ENCODE data around the gene F7. TPM values are rescaled to one million over a fixed set of nuclear protein-coding genes. Genes with fewer than 3 reads are reported as not detected.
"Not testable (repeated sequence)": the region's sequence is repeated elsewhere in the genome, so short reads cannot be mapped to it uniquely, and the experiment has no call there.

The F7 gene
- total and polyA plus RNA-seq, 9 of the 15 experiments (the other 6 are each of a cell fraction or from before 2014, with no cell fraction given): not detected

GRCh38 chr13:113106711-113107351, 1.2 kb downstream of the F7 start:
- FAIRE-seq: no peak
- no peak overlapping the region for H3K4me3 ChIP-seq
- H3K27ac ChIP-seq (ENCODE audit: extremely low read depth, low read depth, low read length): no peak overlapping the region
- H3K9me1 ChIP-seq (ENCODE audit: control insufficient read depth, insufficient read depth, low read length): no peaks in the 10 kb centered on the region
- no peak overlapping the region for H2AFZ ChIP-seq (ENCODE audit: low read depth, low read length)
- no peaks in the 10 kb centered on the region for H3K36me3 ChIP-seq (ENCODE audit: control insufficient read depth, insufficient read depth, low read length)
- H3K4me1 ChIP-seq (replicated peaks in 1 of 2; ENCODE audit: control insufficient read depth in 2 of 2, insufficient read depth in 2 of 2, low read length in 2 of 2): peaks cover 0 to 10% of the 10 kb centered on the region in 2 experiments; a peak in 2 of 5 replicates
- ChIA-PET CTCF (ENCODE audit: low intra/inter-chr PET ratio) (no interaction called here), POLR2A (no interaction called here)
- BruUV-seq (replicated peaks): no TSS peak
- intact Hi-C loops (cut with micrococcal nuclease): no loop called here
- ATAC-seq: no peak
- peaks cover 3 to 26% of the 10 kb centered on the region in 2 experiments; a peak in 3 of 5 replicates for H3K27me3 ChIP-seq (ENCODE audit: control insufficient read depth in 2 of 2, insufficient read depth in 2 of 2, low read length in 2 of 2)
- TF ChIP-seq EGR1 (conservative IDR thresholded peaks at IDR 0.05) (0 out of 2 replicates have a peak, but pooled peaks have one; percentile 22), NFIC (IDR thresholded peaks at IDR 0.05) (peak; percentile 28; the same call in 1 of the 2 replicates), BDP1 (IDR thresholded peaks at IDR 0.05; ENCODE audit: insufficient read depth, insufficient read length) (no peak), CHD1 (IDR thresholded peaks at IDR 0.05; ENCODE audit: low read length) (no peak)
- 0% methylated on average over 4 of the region's 25 CpGs for WGBS (ENCODE audit: insufficient coverage, low coverage, missing lambda C conversion rate)
- 0 out of 2 replicates have a peak, but pooled peaks cover 7% of the 10 kb centered on the region for H4K20me1 ChIP-seq (replicated peaks; ENCODE audit: control insufficient read depth, insufficient read depth, low read length)
- no peaks in the 10 kb centered on the region for H3K9me3 ChIP-seq (replicated peaks; ENCODE audit: control insufficient read depth, insufficient read depth, low read depth, low read length)
- in situ Hi-C loops (cut with MboI): no loop called here
- no peaks in the 10 kb centered on the region for H3K79me2 ChIP-seq (ENCODE audit: control insufficient read depth, insufficient read depth, low read length)
- H3K4me2 ChIP-seq (ENCODE audit: insufficient read depth, low read length): no peak overlapping the region
- H3K9ac ChIP-seq (ENCODE audit: insufficient read depth in 1 of 2, low read depth in 2 of 2, low read length in 2 of 2): no peak overlapping the region
- DNase-seq (ENCODE audit: extremely low read depth in 1 of 4, low spot score in 3 of 4): no peak

- H3K9me3 ChIP-seq (replicated peaks; ENCODE audit: control insufficient read depth, insufficient read depth, low read depth, low read length); in situ Hi-C loops (cut with MboI); H3K4me3 ChIP-seq; H3K79me2 ChIP-seq (ENCODE audit: control insufficient read depth, insufficient read depth, low read length); DNase-seq (ENCODE audit: extremely low read depth in 1 of 4, low spot score in 3 of 4); POLR2A ChIA-PET; H2AFZ ChIP-seq (ENCODE audit: low read depth, low read length); H3K9ac ChIP-seq (ENCODE audit: insufficient read depth in 1 of 2, low read depth in 2 of 2, low read length in 2 of 2); FAIRE-seq; ATAC-seq; H4K20me1 ChIP-seq (replicated peaks; ENCODE audit: control insufficient read depth, insufficient read depth, low read length); CTCF ChIA-PET (ENCODE audit: low intra/inter-chr PET ratio); H3K36me3 ChIP-seq (ENCODE audit: control insufficient read depth, insufficient read depth, low read length); intact Hi-C loops (cut with micrococcal nuclease); H3K4me2 ChIP-seq (ENCODE audit: insufficient read depth, low read length); H3K9me1 ChIP-seq (ENCODE audit: control insufficient read depth, insufficient read depth, low read length); BruUV-seq (replicated peaks); H3K27ac ChIP-seq (ENCODE audit: extremely low read depth, low read depth, low read length): not testable (repeated sequence)
- no CpG with 5 or more reads among the region's 27 CpGs for WGBS (ENCODE audit: insufficient coverage, low coverage, missing lambda C conversion rate)
- Histone ChIP-seq H3K27me3 (ENCODE audit: control insufficient read depth in 2 of 2, insufficient read depth in 2 of 2, low read length in 2 of 2) (peaks cover 0 to 11% of the 10 kb centered on the region in 2 experiments; a peak in 2 of 5 replicates), H3K4me1 (replicated peaks in 1 of 2; ENCODE audit: control insufficient read depth in 2 of 2, insufficient read depth in 2 of 2, low read length in 2 of 2) (peaks cover 0 to 10% of the 10 kb centered on the region in 2 experiments; a peak in 2 of 5 replicates)
Observed at GRCh38 chr13:113108521-113108920, 2.9 kb downstream of the F7 start.
